DMS153 (cell line): Measurements from ENCODE around the gene SND1.
"Not testable (repeated sequence)": the region's sequence is repeated elsewhere in the genome, so short reads cannot be mapped to it uniquely, and the experiment has no call there.

Experiments used
- DNase-seq: peaks from one replicate; lab custom pipeline; 2025; lab: John Stamatoyannopoulos, UW

The SND1 gene

DNA sequence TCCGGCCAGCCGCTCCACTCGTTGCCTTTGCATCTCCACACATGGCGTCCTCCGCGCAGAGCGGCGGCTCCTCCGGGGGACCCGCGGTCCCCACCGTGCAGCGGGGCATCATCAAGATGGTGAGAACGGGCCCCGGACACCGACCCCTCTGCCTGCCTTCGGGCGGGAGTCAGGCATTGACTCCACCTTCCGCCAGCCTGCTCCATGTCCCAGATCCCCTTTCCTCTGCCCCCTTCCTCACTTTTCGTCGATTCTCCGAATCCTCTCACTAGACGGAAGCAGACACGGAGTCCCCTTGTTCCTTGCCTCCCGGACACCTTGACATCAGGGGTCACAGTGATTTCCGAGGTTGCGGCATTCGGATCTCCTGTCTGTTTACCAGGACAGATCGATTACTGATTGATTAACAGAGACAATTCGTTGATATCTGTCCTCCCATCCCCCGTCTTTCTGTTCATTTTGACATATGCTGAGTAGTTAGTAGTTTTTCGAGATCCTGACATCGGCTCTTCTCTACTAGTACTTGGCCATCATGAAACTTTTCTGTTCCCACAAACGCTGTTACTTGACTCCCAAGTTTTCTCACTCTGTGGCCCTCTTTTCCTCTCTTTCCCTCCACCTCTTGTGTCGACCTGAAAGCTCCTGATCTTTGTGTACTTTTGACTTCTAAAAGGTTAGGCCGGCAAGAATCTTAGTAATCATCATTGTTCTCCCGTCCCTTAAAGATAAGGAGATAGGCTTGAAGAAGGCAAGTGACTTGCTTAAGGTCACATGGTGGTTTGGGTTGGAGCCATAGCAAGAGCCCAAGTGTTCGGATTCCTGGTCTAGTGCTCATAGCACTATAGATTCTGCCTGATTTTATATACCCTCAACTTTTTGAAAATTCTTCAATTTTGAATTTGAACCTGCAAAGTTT lies 597 bp downstream of the SND1 start:
- DNase-seq = no peak

DNA sequence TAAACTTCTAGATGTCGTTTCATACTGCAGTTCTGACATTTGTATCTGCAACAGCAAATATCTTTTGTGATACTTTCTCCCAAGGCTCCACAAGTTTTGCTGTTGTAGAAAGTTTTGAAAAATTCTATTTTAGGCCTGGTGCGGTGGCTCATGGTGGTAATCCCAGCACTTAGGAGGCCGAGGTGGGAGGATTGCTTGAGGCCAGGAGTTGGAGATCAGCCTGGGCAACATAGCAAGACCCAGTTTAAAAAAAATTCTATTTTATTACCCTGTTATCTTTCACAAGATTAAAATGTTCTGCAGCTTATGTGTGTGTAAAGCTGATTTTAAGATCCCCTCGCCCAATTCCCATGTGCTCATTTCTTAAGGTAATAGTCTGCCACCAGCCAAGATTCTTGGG lies 1.4 kb downstream of the SND1 start:
- DNase-seq = no peak

DNA sequence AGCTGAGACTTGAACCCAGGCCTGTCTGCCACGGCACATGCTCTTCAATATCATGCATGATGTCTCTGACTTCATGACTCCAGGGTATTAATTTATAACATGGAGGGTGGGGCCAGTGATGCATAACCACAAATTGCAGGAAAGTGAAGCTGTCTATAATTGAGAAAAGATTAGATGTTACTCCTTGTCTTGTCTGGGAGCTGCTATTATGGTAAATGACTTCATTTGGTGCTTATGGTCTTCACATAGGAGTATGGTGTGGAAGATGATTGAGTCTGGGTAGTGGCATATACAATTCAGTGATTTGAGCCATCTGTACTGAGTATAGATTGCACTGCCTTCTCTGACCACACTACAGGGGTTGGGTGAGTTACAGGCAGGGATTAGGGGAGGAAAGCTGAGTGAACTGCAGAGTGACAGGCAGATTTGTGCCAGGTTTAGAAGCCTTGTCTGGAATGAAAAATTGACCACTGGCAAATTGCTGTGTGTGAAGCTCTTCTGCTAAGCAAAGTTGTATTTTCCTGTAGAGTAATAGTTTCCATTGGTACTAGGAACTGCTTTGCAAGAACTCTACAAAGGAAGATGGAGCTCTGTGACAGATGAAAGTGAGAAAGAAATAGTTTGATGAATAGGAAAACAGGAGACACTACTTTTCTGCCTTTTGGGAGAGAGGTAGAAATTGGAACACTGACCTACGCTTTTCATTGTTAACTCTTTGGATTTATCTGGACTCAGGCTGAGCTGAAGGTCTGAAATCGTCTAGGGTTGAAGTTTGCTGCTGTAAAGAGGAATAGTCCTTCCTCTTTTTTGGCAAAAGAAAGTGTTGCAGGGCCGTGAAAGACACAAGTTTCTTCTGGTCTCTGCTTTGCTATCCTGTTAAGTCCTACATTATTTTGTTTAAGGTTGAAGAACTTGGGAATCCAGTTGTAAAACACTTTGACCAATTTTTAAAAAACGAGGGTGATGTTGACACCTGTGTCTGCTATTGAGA lies 2.7 kb downstream of the SND1 start:
- DNase-seq = no peak

DNA sequence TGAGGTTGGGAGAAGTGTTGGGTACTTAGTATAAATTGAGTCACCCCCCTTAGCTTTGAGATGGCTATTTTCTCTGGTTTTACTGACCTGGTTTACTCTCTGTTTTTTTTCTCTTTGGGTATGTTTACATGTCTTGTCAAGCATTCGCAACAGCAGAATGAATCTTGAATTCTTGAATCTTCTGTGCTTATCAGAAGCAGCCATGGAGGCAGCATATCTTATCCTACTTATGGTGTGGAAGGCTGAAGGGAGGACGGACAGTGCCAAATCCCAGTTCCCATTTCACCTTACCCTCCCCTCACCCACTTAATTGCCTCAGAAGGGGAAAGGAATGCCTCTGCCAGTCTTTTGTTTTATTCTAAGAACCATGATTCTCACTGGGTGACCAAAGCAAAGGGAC lies 3.7 kb downstream of the SND1 start:
- DNase-seq = no peak

DNA sequence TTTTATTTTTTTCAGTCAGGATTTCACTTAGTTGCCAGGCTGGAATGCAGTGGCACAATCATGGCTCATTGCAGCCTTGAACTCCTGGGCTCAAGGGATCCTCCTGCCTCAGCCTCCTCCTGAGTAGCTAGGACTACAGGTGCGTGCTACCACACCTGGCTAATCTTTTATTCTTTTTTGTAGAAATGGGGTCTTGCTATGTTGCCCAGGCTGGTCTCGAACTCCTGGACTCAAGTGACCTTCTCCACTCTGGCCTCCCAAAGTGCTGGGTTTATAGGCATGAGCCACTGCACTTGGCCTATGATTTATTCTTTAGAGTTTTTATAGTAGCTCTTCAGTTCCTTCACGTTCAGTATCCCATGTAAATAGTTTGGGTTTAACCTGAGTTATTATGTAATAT lies 5.5 kb downstream of the SND1 start:
- no peak for DNase-seq

DNA sequence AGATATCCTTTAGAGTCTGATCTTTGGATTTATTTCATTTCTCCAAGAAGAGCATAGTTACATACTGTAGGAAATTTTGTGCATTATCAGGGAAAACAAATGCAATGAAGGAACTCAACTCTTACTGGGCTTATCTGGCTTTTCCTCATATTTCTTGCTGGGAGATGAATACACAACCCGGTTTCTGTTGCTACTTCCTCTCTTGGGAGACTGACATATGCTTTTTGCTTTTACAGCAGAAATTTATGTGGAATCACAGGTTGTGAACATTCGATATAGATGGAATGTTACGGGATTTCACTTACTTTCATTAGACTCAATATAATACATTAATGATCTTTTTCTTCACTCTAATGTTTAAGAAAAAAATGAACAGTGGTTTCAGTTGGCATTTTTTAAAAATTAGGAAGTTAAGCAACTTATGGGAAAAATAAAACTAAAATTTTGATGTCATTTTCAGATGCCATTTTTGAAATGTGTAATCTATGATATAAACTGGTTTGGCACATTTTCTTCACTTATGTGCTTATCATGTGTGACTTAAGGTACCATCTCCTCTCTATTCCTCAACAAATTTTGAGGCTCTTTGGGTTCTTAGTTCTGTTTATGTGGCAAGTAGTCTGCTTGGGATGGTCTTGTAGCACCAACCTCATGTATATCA lies 7.1 kb downstream of the SND1 start:
- DNase-seq = no peak

DNA sequence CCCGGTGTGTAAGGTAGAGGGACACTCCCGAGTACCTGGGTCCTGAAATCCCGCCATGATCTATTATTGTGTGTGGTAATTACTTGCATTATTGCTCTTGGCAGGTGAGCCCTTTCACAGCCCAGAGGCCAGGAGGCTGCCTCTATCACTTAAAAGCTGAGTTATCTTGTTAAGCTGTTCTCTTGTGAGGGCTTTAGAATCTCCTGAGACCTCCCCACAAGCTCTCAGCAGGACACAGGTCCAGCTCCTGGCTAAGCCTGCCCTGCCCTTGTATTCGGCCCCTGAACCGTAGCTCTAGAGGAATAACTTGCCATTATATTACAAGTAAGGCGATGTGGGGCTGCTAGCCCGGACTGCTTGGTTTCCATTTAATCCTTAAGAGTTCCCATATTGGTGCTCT lies 13.9 kb downstream of the SND1 start:
- no peak for DNase-seq

DNA sequence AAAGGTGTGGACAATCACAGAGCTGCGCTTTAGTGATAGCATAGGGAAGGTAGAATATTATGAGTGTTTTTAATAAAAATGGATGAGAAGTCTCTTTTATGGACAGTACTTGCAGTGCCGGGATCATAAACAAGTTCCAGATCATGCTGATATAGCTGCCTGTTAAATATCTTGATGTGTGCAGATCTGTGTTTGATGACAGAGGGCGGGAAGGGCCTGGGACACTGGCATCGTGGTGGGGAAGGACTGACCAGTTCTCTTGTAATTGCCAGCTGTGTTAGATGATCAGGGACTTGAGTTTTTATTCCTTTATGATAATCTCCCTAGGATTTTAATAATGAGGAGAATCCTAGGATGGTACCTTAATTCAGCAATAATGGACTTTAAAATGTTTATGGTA lies 14.6 kb downstream of the SND1 start:
- no peak for DNase-seq

DNA sequence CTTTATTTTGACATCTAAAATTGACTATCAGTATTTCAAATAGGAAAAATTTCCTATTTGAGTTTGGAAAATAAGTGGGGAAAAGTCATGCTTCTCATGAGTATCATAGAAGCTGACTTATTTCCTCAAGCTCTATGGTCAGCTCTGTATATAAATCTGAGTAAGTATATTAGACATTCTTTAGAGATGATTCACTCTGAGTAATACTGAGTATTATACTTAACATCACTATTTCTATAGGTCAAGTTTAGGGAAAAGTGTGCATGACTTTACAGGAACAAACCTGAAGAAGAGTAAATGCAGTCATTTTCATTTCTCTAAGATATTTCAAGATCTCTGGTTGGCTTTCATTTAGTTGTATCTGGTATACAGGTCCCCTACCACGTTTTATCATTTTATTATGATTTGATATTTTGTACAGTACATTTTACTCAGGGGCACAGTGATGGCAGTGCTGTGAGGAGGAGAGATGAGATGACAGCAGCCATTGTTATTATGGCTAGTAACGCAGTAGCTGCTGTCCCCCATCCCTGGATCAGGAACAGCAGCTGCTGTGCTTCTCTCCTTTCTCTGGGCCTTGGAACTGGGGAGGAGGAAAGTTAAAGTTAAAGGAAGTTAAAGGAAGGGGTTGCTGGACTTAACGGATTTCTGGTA lies 15.2 kb downstream of the SND1 start:
- DNase-seq = no peak

DNA sequence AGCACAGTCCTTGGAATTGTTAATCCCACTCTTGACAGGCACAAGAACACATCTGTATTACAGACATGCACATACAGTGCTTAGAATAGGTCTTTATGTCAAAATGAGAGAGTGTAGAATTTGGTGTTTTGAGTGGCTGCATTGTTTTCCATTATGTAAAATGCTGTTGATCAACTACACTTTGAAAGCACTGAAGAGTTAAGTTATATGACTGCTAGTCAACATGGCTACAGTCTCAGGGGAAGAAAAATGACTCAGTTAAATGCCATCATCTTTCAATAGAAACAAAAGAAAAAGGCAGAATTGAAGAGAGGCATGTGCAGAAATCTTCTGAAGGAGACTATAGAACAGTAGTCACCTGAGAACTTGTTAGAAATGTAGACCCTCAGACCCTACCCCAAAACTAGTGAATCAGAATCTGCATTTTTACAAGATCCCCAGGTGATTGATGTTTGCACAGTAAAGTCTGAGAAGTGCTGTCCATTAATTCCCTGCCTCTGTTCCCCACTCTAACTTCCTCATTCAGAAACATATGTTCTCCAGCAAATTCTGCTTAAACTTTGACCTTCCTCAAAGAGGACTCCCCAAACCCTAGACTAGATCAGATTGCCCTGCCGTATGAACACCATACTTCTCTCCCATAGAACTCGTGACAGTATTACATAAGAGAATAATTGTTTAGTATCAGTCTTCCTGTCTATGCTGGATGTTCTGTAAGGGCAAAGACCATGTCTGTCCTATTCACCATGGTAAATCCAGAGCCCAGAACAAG lies 16.0 kb downstream of the SND1 start:
- DNase-seq = no peak

DNA sequence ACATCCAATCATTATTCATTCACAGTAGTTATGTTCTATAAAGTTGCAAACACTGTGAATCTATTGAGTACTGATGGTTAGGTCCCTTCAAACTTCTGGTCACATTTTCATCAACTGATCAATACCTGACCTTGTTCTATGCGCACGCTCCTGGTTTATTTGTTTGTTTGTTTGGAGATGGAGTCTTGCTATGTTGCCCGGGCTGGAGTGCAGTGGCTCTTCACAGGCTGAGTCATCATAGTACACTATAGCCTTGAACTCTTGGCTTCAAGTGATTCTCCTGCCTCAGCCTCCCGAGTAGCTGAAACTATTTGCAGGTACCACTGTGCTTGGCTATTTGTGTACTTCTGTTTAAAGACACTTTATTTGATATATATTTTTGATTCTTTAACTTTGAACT lies 19.3 kb downstream of the SND1 start:
- DNase-seq = no peak

DNA sequence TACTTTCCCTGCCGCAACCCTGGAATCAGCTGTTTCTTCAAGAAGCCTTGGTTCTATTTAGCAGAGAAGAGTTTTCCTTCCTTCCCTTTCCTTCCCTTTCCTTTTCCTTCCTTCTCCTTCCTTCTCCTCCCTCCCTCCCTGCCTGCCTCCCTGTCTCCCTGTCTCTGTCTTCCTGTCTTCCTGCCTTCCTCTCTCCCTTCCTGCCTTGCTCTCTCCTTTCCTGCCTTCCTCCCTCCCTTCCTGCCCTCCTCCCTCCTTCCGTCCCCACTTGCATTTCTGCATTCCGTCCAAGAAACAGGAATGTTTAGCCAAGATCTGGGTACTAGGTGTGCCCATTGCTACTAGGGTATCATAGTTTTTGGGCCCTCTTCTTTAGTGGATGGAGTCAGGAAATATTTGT lies 21.9 kb downstream of the SND1 start:
- no peak for DNase-seq

DNA sequence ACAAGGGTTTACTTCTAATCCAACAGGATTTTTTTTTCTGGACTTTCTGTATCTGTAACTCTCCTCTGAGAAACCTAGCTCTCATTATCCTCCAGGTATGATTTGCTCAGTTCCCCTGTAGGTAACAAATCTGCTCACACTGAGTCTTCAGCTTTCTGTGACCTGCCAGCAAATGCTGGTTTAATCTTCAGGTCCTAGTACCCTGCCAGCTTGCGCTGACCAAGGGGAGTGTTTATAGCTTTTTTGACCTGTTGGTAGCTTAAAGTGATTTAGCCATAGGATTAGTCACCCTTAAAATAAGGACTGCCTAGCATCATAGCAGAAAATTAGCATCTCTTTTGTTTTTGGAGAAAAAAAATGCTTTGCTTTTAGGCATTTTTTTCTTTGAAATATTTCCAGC lies 22.4 kb downstream of the SND1 start:
- no peak for DNase-seq

DNA sequence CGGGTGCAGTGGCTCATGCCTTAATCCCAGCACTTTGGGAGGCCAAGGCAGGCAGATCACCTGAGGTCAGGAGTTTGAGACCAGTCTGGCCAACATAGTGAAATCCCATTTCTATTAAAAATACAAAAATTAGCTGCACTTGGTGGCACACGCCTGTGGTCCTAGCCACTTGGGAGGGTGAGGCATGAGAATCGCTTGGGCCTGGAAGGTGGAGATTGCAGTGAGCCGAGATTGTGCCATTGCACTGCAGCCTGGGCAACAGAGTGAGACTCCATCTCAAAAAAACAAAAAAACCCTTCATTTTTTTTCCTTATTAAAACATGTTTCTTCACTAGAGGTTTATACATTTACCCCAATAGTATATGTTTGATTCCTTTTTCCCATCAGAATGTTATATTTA lies 22.9 kb downstream of the SND1 start:
- not testable (repeated sequence) for DNase-seq

DNA sequence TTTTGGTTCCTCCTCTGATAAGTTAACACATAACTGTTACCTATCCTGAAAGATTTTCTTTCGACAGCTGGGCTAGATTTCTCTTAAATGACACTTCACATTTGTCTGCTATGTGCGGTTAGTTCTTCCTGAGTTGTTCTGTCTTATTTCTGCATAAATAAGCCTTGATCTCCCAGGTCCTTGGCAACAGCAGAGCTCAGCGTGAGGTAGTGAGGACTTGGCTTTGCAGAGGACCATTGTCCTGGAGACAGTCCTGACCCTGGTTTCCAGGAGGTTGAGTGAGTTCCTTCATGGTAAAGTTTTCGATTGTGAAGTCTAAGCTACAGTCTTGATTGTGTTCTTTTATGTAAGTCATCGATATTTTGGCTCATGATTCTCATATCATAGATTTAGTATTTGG lies 23.7 kb downstream of the SND1 start:
- no peak for DNase-seq

DNA sequence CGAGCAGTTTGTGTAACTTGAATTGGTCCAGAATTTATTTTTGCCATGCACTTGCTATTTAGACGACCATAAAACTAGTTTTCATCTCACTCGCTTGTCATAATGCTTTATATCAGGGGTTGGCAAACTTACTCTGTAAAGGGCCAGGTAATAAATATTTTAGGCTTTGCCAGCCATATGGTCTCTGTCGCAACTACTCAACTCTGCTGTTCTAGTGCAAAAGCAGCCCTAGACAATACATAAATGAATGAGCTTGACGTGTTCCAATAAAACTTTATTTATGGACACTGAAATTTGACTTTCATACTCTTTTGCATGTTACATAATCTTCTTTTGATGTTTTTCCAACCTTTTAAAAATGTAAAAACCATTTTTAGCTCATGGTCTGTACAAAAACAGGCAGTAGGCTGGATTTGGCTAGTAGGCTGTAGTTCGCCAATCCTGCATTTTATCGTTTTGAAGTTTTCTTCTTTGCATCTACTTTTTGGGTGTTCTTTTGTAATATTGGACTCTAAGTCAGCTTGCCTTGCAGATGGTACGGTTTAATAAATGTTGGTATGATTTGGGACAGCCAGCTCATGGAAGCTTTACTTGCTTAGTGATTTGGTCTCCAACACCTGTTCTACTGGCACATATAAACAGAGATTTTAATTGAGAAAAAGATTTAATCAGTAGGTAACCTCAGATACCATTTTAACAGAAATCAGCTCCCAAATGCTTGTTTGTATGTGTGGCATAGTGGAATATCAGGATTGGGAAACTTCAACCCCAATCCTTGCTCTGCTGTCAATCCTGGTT lies 25.6 kb downstream of the SND1 start:
- no peak for DNase-seq

DNA sequence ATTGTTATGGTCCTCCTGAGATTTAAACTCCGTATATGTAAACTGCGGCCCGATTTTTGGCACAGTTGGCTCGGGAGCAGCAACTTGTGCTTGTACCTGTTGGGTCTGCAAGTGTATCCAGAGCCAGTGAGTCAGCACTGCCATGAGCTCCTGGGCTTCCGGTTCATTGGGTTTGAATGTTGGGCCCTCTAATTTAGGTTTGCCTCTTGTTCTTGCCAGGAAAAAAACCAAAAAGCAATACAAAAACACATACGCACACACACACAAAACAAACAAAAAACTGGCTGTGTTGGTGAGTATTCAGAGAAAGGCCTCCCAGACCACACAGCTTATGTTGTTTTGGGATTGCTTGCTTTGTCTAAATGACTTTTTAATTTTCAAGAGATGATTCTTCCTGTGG lies 26.3 kb downstream of the SND1 start:
- DNase-seq = no peak

DNA sequence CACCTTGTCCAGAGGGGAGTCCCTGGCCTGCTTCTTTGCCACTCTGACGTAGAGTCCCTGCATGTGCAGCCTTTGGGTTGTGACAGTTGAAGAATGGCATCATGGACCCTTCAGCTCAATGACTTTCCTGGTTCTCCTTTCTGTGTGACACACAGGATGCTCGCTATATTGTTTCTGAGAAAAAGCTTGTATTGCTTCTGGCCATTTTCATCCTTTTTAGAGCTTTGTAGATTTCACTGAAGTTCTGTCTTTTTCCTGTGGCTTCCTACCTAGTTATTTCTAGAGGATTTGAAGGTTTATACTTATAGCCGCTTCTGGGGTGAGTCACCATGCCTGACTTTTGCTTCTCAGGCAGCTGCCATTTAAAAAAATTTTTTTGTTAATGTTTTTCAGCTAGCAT lies 27.0 kb downstream of the SND1 start:
- no peak for DNase-seq

DNA sequence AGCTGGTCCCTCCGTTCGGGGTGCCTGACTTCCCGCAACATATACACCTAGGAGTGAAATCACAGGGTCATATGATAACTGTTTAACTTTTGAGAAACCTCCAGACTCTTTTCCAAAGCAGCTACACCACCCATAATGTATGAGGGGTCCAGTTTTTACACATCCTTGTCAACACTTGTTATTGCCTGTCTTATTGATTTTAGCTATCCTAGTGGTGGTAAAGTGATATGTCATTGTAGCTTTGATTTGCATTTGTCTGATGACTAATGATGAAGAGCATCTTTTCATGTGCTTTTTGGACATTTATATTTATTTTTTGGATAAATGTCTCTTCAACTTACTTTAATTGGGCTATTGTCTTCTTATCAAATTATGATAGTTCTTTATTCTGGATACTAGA lies 29.0 kb downstream of the SND1 start:
- no peak for DNase-seq

DNA sequence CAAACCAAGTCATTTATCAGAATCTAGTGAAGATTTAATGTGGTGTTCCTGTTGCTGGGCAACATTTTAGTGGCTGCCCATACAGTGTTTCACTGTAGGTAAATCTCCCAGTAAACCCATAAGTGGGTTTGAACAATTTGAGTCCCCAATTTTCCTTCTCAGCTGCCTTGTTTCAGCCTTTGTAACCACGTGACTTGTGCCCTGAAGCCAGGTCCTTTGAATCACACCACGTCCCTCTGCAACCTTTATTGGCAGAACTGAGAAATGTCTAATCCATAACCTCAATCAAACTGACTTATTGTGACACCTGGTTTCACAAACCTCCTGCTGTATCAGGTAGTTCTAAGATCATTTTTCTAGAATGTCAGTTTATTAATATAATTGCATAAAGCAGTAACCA lies 30.1 kb downstream of the SND1 start:
- DNase-seq = no peak
